Fibroblast of pulmonary artery (primary cell): ENCODE measurements around the gene EFNB1.
A peak's percentile ranks its signal among the peaks of the same experiment; 100 is the strongest.
"Not testable (repeated sequence)": the region's sequence is repeated elsewhere in the genome, so short reads cannot be mapped to it uniquely, and the experiment has no call there.

Source experiments
- DNase-seq: peaks from one replicate; pipeline ENCODE4 v3.0.0-alpha.2; 2010; ENCODE audit warnings: low read depth
- H3K4me3 ChIP-seq: replicated peaks from 2 replicates; pipeline ENCODE4 v1.5.1; 2011; ENCODE audit warnings: low read depth, mild to moderate bottlenecking, control low read depth, low read length, moderate library complexity
- TF ChIP-seq, protein P1 (sequence below): IDR thresholded peaks from 2 replicates; pipeline ENCODE4 v1.5.1; 2011; ENCODE audit warnings: mild to moderate bottlenecking, control low read depth, low read length, inconsistent platforms; ENCODE audit errors: missing control alignments

EFNB1 gene

GRCh38 chrX:68828740-68829581 is at the start of gene EFNB1:
TSS of gene EFNB1 (plus strand) at chrX:68829021. CDS start at chrX:68829777, 756 bp downstream.
- H3K4me3 ChIP-seq: peak within 1 kb of the TSS; percentile 76
- TF ChIP-seq, protein P1, sequence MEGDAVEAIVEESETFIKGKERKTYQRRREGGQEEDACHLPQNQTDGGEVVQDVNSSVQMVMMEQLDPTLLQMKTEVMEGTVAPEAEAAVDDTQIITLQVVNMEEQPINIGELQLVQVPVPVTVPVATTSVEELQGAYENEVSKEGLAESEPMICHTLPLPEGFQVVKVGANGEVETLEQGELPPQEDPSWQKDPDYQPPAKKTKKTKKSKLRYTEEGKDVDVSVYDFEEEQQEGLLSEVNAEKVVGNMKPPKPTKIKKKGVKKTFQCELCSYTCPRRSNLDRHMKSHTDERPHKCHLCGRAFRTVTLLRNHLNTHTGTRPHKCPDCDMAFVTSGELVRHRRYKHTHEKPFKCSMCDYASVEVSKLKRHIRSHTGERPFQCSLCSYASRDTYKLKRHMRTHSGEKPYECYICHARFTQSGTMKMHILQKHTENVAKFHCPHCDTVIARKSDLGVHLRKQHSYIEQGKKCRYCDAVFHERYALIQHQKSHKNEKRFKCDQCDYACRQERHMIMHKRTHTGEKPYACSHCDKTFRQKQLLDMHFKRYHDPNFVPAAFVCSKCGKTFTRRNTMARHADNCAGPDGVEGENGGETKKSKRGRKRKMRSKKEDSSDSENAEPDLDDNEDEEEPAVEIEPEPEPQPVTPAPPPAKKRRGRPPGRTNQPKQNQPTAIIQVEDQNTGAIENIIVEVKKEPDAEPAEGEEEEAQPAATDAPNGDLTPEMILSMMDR: no peak
- peak; percentile 97 for DNase-seq

GRCh38 chrX:68781295-68781694 is 47.5 kb upstream of the EFNB1 start:
- H3K4me3 ChIP-seq, DNase-seq: not testable (repeated sequence)

DNA sequence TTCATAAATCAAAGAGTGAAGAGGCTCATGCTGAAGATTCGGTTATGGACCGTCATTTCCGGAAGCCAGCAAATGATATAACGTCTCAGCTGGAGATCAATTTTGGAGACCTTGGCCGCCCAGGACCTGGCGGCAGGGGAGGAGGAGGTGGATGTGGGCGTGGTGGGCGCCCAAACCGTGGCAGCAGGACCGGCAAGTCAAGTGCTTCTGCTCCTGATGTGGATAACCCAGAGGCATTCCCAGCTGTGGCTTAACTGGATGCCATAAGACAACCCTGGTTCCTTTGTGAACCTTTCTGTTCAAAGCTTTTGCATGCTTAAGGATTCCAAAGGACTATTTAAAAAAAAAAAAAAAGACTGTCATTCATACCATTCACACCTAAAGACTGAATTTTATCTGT is 44.0 kb upstream of the EFNB1 start:
- H3K4me3 ChIP-seq: no peak overlapping the region
- TF ChIP-seq, protein P1: no peak
- DNase-seq: no peak

GRCh38 chrX:68786581-68786980 is 42.2 kb upstream of the EFNB1 start:
- DNase-seq, H3K4me3 ChIP-seq: not testable (repeated sequence)

GRCh38 chrX:68789966-68790365 is 38.9 kb upstream of the EFNB1 start:
- TF ChIP-seq, protein P1: no peak
- H3K4me3 ChIP-seq: no peak overlapping the region
- DNase-seq: no peak

DNA sequence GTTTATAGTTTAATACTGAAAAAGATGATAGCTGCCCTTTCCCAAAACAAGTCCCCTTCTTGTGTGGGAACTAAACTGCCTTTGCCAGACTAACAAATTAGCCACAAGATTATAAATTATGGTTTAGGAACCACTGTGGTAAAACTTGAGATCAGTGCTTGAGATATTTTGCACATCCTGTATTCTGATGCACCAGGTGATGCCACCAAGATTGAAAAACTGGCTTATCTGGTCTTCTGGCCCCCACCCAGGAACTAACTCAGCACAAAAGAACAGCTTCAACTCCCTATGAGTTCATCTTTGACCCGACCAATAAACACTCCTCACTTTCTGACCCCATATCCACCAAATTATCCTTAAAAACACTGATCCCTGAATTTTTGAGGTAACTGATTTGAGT is 36.7 kb upstream of the EFNB1 start:
- TF ChIP-seq, protein P1: no peak
- H3K4me3 ChIP-seq: no peak overlapping the region
- no peak for DNase-seq

GRCh38 chrX:68794461-68794860 is 34.4 kb upstream of the EFNB1 start:
- no peak for DNase-seq
- no peak overlapping the region for H3K4me3 ChIP-seq
- TF ChIP-seq, protein P1: no peak

- H3K4me3 ChIP-seq: no peak overlapping the region
- no peak for DNase-seq
- TF ChIP-seq, protein P1: no peak
Observed at GRCh38 chrX:68795741-68796140, 33.1 kb upstream of the EFNB1 start.

- not testable (repeated sequence) for H3K4me3 ChIP-seq, DNase-seq
Observed at GRCh38 chrX:68798400-68798799, 30.4 kb upstream of the EFNB1 start.
